Smooth muscle cell (in vitro differentiated cells): Measurements from ENCODE around the gene LMNTD2. TPM values are rescaled to one million over a fixed set of nuclear protein-coding genes. Genes with fewer than 3 reads are reported as not detected.
A peak's percentile ranks its signal among the peaks of the same experiment; 100 is the strongest.

ENCODE experiments used
- DNase-seq: peaks from one replicate; lab custom pipeline; 2025; ENCODE audit not compliant: unreplicated experiment; lab: John Stamatoyannopoulos, UW
- H2AFZ ChIP-seq: fragments of 200-600 bp; sonication (generic); 2 replicates; pipeline ENCODE4 v1.6.0; 2016; ENCODE audit warnings: antibody characterized with exemption, low read depth, mild to moderate bottlenecking
- H3F3A ChIP-seq: fragments of 200-600 bp; sonication (generic); 2 replicates; pipeline ENCODE4 v1.6.0; 2017; ENCODE audit warnings: antibody characterized with exemption, low read depth
- H3K27ac ChIP-seq: fragments of 200-600 bp; sonication (generic); 2 replicates; pipeline ENCODE4 v1.5.1; 2016; ENCODE audit warnings: low read depth, mild to moderate bottlenecking
- H3K27me3 ChIP-seq: fragments of 200-600 bp; sonication (generic); 2 replicates; pipeline ENCODE4 v1.6.1; 2016; ENCODE audit warnings: low read depth, mild to moderate bottlenecking
- H3K36me3 ChIP-seq: fragments of 200-600 bp; sonication (generic); 2 replicates; pipeline ENCODE4 v1.5.1; 2016; ENCODE audit warnings: low read depth
- H3K4me1 ChIP-seq: fragments of 200-600 bp; sonication (generic); 2 replicates; pipeline ENCODE4 v1.5.1; 2016; ENCODE audit warnings: low read depth
- H3K4me2 ChIP-seq: fragments of 200-600 bp; sonication (generic); 2 replicates; pipeline ENCODE4 v1.6.0; 2016; ENCODE audit warnings: mild to moderate bottlenecking
- H3K4me3 ChIP-seq: fragments of 200-600 bp; sonication (generic); 2 replicates; pipeline ENCODE4 v1.5.1; 2016; ENCODE audit warnings: mild to moderate bottlenecking
- H3K79me2 ChIP-seq: fragments of 200-600 bp; sonication (generic); 2 replicates; pipeline ENCODE4 v1.6.0; 2016; ENCODE audit warnings: low read depth, mild to moderate bottlenecking
- H3K9ac ChIP-seq: fragments of 200-600 bp; sonication (generic); 2 replicates; pipeline ENCODE4 v1.6.0; 2016; ENCODE audit warnings: low read depth
- H3K9me3 ChIP-seq: fragments of 200-600 bp; sonication (generic); replicated peaks from 2 replicates; pipeline ENCODE4 v1.5.1; 2016; ENCODE audit warnings: low read depth
- H4K20me1 ChIP-seq: fragments of 200-600 bp; sonication (generic); 2 replicates; pipeline ENCODE4 v1.6.0; 2016; ENCODE audit warnings: low read depth
- CTCF ChIP-seq: fragments of 200-600 bp; sonication (generic); IDR thresholded peaks from 2 replicates; pipeline ENCODE4 v1.5.1; 2017; ENCODE audit warnings: borderline replicate concordance, mild to moderate bottlenecking, antibody characterized with exemption; ENCODE audit not compliant: insufficient read depth, poor library complexity, severe bottlenecking
- WGBS: methylation state at CpG from one replicate; pipeline ENCODE4 v1.1.7; 2016; ENCODE audit warnings: low lambda C conversion rate; 5-methylcytosine and 5-hydroxymethylcytosine counted together
- polyA plus RNA-seq: library from polyadenylated mRNA; unstranded; fragments of >200 nt; fragmentation: Nextera tagmentation; extraction: Ambion mirVana; gene quantifications from 2 replicates; pipeline ENCODE4 v1.2.1, GENCODE V29; 2016
- total RNA-seq: library from RNA; depleted of rRNA; stranded (reverse); fragments of >200 nt; gene quantifications from 2 replicates; pipeline ENCODE4 v1.2.3, GENCODE V29; 2014

Gene LMNTD2
- total and polyA plus RNA-seq, 2 experiments from 2014 or later = 3.6 TPM; not detected in 1

GRCh38 chr11:536841-537621, 23.5 kb downstream of the LMNTD2 start, which contains the start of gene LRRC56:
LRRC56 (plus strand) TSS chr11:537527; CDS start chr11:540685, 3,158 bp downstream.
- Histone ChIP-seq H2AFZ (no peak within 1 kb of the TSS), H3K27ac (peak within 1 kb of the TSS; percentile 22), H3K9me3 (no peaks in the 10 kb centered on the region), H3F3A (no peaks in the 10 kb centered on the region), H3K27me3 (no peaks in the 10 kb centered on the region), H4K20me1 (peaks cover 26% of the 10 kb centered on the region), H3K4me3 (peak within 1 kb of the TSS; percentile 70), H3K79me2 (peaks cover 16% of the 10 kb centered on the region), H3K4me1 (peaks cover 5% of the 10 kb centered on the region), H3K9ac (peak within 1 kb of the TSS; percentile 80), H3K36me3 (no peaks in the 10 kb centered on the region), H3K4me2 (peak within 1 kb of the TSS; percentile 95)
- no peak for TF ChIP-seq CTCF
- WGBS = 3% methylated on average over 88 of the region's 93 CpGs
- DNase-seq = peak; percentile 74

GRCh38 chr11:535519-536454, 24.8 kb downstream of the LMNTD2 start, which contains the start of gene HRAS:
HRAS (minus strand) TSS chr11:535576.
- Histone ChIP-seq H3K27ac (peak within 1 kb of the TSS; percentile 75), H3F3A (no peaks in the 10 kb centered on the region), H3K9me3 (no peaks in the 10 kb centered on the region), H3K27me3 (no peaks in the 10 kb centered on the region), H3K4me1 (peaks cover 5% of the 10 kb centered on the region), H4K20me1 (peaks cover 35% of the 10 kb centered on the region), H3K9ac (peak within 1 kb of the TSS; percentile 90), H2AFZ (peak within 1 kb of the TSS; percentile 32), H3K79me2 (peaks cover 16% of the 10 kb centered on the region), H3K4me2 (peak within 1 kb of the TSS; percentile 95), H3K36me3 (no peaks in the 10 kb centered on the region), H3K4me3 (peak within 1 kb of the TSS; percentile 94)
- no peak for TF ChIP-seq CTCF
- 5% methylated on average over 43 of the region's 97 CpGs for WGBS
- DNase-seq = peak; percentile 77

- WGBS = no CpG with 5 or more reads among the region's 56 CpGs
- H3K4me1 ChIP-seq = peaks cover 5% of the 10 kb centered on the region
- peak overlapping the region; percentile 95 for H3K4me2 ChIP-seq
- peaks cover 35% of the 10 kb centered on the region for H4K20me1 ChIP-seq
- H3K9me3 ChIP-seq = no peaks in the 10 kb centered on the region
- H3K9ac ChIP-seq = no peak overlapping the region
- no peak for DNase-seq
- H2AFZ ChIP-seq = no peak overlapping the region
- TF ChIP-seq CTCF = no peak
- H3K27ac ChIP-seq = no peak overlapping the region
- peak overlapping the region; percentile 94 for H3K4me3 ChIP-seq
- H3K79me2 ChIP-seq = peaks cover 16% of the 10 kb centered on the region
- H3K36me3 ChIP-seq = no peaks in the 10 kb centered on the region
- H3K27me3 ChIP-seq = no peaks in the 10 kb centered on the region
- H3F3A ChIP-seq = no peaks in the 10 kb centered on the region
Measured at GRCh38 chr11:535210-535518, 25.4 kb downstream of the LMNTD2 start.
